Right hindlimb (tissue), 1 donor: ENCODE measurements around the gene QRSL1.
A peak's percentile ranks its signal among the peaks of the same experiment; 100 is the strongest.
"Not testable (repeated sequence)": the region's sequence is repeated elsewhere in the genome, so short reads cannot be mapped to it uniquely, and the experiment has no call there.

Experiments
- DNase-seq: peaks from one replicate; pipeline ENCODE4 v3.0.0-alpha.2; 2018

Gene QRSL1

GRCh38 chr6:106629103-106629858 is at the start of gene QRSL1, which contains the start of gene RTN4IP1:
Gene QRSL1 (plus strand): TSS chr6:106629578. CDS start chr6:106629682, 104 bp downstream.
Gene RTN4IP1 (minus strand): TSS chr6:106629498. CDS start chr6:106629021, 477 bp downstream.
- DNase-seq = peak; percentile 94

GRCh38 chr6:106581468-106581867 is 47.9 kb upstream of the QRSL1 start:
- DNase-seq = no peak

GRCh38 chr6:106586815-106587415 is 42.5 kb upstream of the QRSL1 start:
- DNase-seq = no peak

GRCh38 chr6:106588937-106589336 is 40.4 kb upstream of the QRSL1 start:
- DNase-seq = not testable (repeated sequence)

GRCh38 chr6:106591111-106591825 is 38.1 kb upstream of the QRSL1 start:
- DNase-seq = no peak

- DNase-seq = no peak
These were observed 29.9 kb upstream of the QRSL1 start for GRCh38 chr6:106599440-106599839.

- DNase-seq = no peak
These were observed 29.0 kb upstream of the QRSL1 start for GRCh38 chr6:106600329-106600728.

GRCh38 chr6:106608080-106608668 is 21.2 kb upstream of the QRSL1 start:
- DNase-seq = no peak

GRCh38 chr6:106609699-106610098 is 19.7 kb upstream of the QRSL1 start:
- DNase-seq = peak; percentile 41

- no peak for DNase-seq
These were observed 18.3 kb upstream of the QRSL1 start for GRCh38 chr6:106611030-106611429.

GRCh38 chr6:106612671-106613416 is 16.5 kb upstream of the QRSL1 start:
- DNase-seq = no peak

GRCh38 chr6:106613590-106613989 is 15.8 kb upstream of the QRSL1 start:
- DNase-seq = no peak

- no peak for DNase-seq
These were observed 15.2 kb upstream of the QRSL1 start for GRCh38 chr6:106614166-106614565.

- DNase-seq = no peak
These were observed 14.7 kb upstream of the QRSL1 start for GRCh38 chr6:106614592-106615257.

GRCh38 chr6:106617302-106617701 is 12.1 kb upstream of the QRSL1 start:
- DNase-seq = no peak

- DNase-seq = no peak
These were observed 11.5 kb upstream of the QRSL1 start for GRCh38 chr6:106617857-106618256.

- no peak for DNase-seq
These were observed 11.1 kb upstream of the QRSL1 start for GRCh38 chr6:106618324-106618723.

- no peak for DNase-seq
These were observed 10.2 kb upstream of the QRSL1 start for GRCh38 chr6:106619223-106619622.

GRCh38 chr6:106620931-106621672 is 8.3 kb upstream of the QRSL1 start:
- DNase-seq = no peak

- no peak for DNase-seq
These were observed 7.0 kb upstream of the QRSL1 start for GRCh38 chr6:106622412-106622811.

GRCh38 chr6:106623039-106623438 is 6.3 kb upstream of the QRSL1 start:
- no peak for DNase-seq
